Mesendoderm (in vitro differentiated cells): ENCODE measurements around the gene MORN5.

ENCODE experiments used
- DNase-seq: peaks from one replicate; pipeline ENCODE4 v3.0.0; 2013
- H2AK5ac ChIP-seq: 2 replicates; pipeline ENCODE4 v1.6.1; 2013; ENCODE audit warnings: low read length, inconsistent platforms
- H2BK120ac ChIP-seq: 2 replicates; pipeline ENCODE4 v1.6.1; 2013; ENCODE audit warnings: low read depth, mild to moderate bottlenecking, low read length, moderate library complexity, mixed read lengths
- H2BK15ac ChIP-seq: replicated peaks from 2 replicates; pipeline ENCODE4 v1.6.1; 2013; ENCODE audit warnings: low read depth, mild to moderate bottlenecking, moderate library complexity
- H2BK5ac ChIP-seq: 2 replicates; pipeline ENCODE4 v1.6.1; 2013; ENCODE audit warnings: low read length, inconsistent platforms
- H3K18ac ChIP-seq: 2 replicates; pipeline ENCODE4 v1.6.1; 2013; ENCODE audit warnings: mild to moderate bottlenecking, low read length, mixed read lengths
- H3K23ac ChIP-seq: one replicate; pipeline ENCODE4 v1.6.1; 2013; ENCODE audit warnings: low read length
- H3K27ac ChIP-seq: 2 replicates; pipeline ENCODE4 v1.5.1; 2013; ENCODE audit warnings: low read depth, mild to moderate bottlenecking, inconsistent platforms, low read length, moderate library complexity
- H3K27me3 ChIP-seq: 2 replicates; pipeline ENCODE4 v1.6.1; 2013; ENCODE audit warnings: low read length, control low read depth, mild to moderate bottlenecking, inconsistent platforms; ENCODE audit not compliant: insufficient read depth, poor library complexity
- H3K36me3 ChIP-seq: 2 replicates; pipeline ENCODE4 v1.6.1; 2013; ENCODE audit warnings: low read length, inconsistent platforms; ENCODE audit not compliant: control insufficient read depth, insufficient read depth
- H3K4ac ChIP-seq: one replicate; pipeline ENCODE4 v1.6.1; 2013; ENCODE audit warnings: low read depth, mild to moderate bottlenecking, low read length, moderate library complexity
- H3K4me1 ChIP-seq: 2 replicates; pipeline ENCODE4 v1.6.1; 2013; ENCODE audit warnings: low read depth, low read length, inconsistent platforms; ENCODE audit not compliant: control insufficient read depth
- H3K4me2 ChIP-seq: 2 replicates; pipeline ENCODE4 v1.6.1; 2013; ENCODE audit warnings: low read length
- H3K4me3 ChIP-seq: 2 replicates; pipeline ENCODE4 v1.5.1; 2013; ENCODE audit warnings: mild to moderate bottlenecking, low read length
- H3K56ac ChIP-seq: one replicate; pipeline ENCODE4 v1.6.1; 2013; ENCODE audit warnings: low read length
- H3K79me1 ChIP-seq: 2 replicates; pipeline ENCODE4 v1.6.1; 2013; ENCODE audit warnings: low read length, inconsistent platforms
- H3K79me2 ChIP-seq: 2 replicates; pipeline ENCODE4 v1.6.1; 2013; ENCODE audit warnings: mild to moderate bottlenecking, low read length; ENCODE audit not compliant: control insufficient read depth, insufficient read depth
- H3K9ac ChIP-seq: 2 replicates; pipeline ENCODE4 v1.6.1; 2013; ENCODE audit warnings: low read length, inconsistent platforms
- H4K5ac ChIP-seq: one replicate; pipeline ENCODE4 v1.6.1; 2013; ENCODE audit warnings: low read length
- H4K8ac ChIP-seq: one replicate; pipeline ENCODE4 v1.6.1; 2013; ENCODE audit warnings: low read depth, mild to moderate bottlenecking, control low read depth, low read length, moderate library complexity
- WGBS: extraction: QIAGEN DNeasy Blood & Tissue Kit; methylation state at CpG from one replicate; pipeline ENCODE4 v1.1.7; 2013; ENCODE audit warnings: low lambda C conversion rate, missing lambda C conversion rate; ENCODE audit not compliant: insufficient coverage; ENCODE audit errors: extremely low coverage; 5-methylcytosine and 5-hydroxymethylcytosine counted together

The MORN5 gene

GRCh38 chr9:122143296-122143695, 16.4 kb upstream of the MORN5 start:
- Histone ChIP-seq H2BK15ac (no peak overlapping the region), H4K5ac (no peak overlapping the region), H3K56ac (no peak overlapping the region), H3K4me1 (no peaks in the 10 kb centered on the region), H3K4me3 (no peak overlapping the region), H2BK5ac (no peak overlapping the region), H3K23ac (no peak overlapping the region), H3K27me3 (no peaks in the 10 kb centered on the region), H2AK5ac (no peak overlapping the region), H4K8ac (no peak overlapping the region), H3K79me1 (no peaks in the 10 kb centered on the region), H3K4me2 (no peak overlapping the region), H3K79me2 (no peaks in the 10 kb centered on the region), H3K36me3 (peaks cover 6% of the 10 kb centered on the region), H3K9ac (no peak overlapping the region), H2BK120ac (no peak overlapping the region), H3K27ac (no peak overlapping the region), H3K18ac (no peak overlapping the region), H3K4ac (no peak overlapping the region)
- WGBS: no CpG with 5 or more reads among the region's 1 CpG
- DNase-seq: no peak

DNA sequence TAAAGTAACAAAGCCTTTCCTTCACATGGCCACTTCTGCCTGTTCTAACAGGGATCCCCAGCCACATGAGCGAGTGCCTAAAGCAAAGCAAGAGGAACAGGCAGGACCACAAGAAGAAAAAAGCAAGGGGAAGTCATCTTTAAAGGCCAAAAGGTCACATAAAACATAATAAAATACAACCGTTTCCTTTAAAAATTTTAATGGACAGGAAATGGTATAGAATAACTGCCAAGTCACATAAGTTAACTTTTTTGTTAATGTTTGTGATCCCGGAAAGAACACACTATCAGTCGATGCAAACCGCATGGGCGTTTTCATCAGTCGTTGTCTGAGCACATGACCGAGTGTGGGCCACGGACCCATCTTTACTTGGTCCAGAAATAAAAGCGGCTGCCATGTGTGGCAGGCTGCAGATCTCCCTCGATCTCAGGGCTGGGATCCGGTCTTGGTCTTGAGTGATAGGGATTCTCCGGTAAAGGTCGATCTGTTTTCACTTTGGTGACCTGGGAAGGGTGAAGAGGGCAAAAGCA, 15.8 kb upstream of the MORN5 start:
- H3K23ac ChIP-seq: no peak overlapping the region
- H3K27ac ChIP-seq: no peak overlapping the region
- H3K79me2 ChIP-seq: no peaks in the 10 kb centered on the region
- no peak overlapping the region for H3K4me3 ChIP-seq
- no peak overlapping the region for H3K4me2 ChIP-seq
- H3K56ac ChIP-seq: no peak overlapping the region
- H3K4me1 ChIP-seq: no peaks in the 10 kb centered on the region
- no peak overlapping the region for H3K4ac ChIP-seq
- H2BK120ac ChIP-seq: no peak overlapping the region
- H4K8ac ChIP-seq: no peak overlapping the region
- peaks cover 6% of the 10 kb centered on the region for H3K36me3 ChIP-seq
- H2BK15ac ChIP-seq: no peak overlapping the region
- no peaks in the 10 kb centered on the region for H3K27me3 ChIP-seq
- WGBS: no CpG with 5 or more reads among the region's 14 CpGs
- H3K18ac ChIP-seq: no peak overlapping the region
- no peak for DNase-seq
- H3K79me1 ChIP-seq: no peaks in the 10 kb centered on the region
- H2AK5ac ChIP-seq: no peak overlapping the region
- no peak overlapping the region for H3K9ac ChIP-seq
- H4K5ac ChIP-seq: no peak overlapping the region
- no peak overlapping the region for H2BK5ac ChIP-seq

DNA sequence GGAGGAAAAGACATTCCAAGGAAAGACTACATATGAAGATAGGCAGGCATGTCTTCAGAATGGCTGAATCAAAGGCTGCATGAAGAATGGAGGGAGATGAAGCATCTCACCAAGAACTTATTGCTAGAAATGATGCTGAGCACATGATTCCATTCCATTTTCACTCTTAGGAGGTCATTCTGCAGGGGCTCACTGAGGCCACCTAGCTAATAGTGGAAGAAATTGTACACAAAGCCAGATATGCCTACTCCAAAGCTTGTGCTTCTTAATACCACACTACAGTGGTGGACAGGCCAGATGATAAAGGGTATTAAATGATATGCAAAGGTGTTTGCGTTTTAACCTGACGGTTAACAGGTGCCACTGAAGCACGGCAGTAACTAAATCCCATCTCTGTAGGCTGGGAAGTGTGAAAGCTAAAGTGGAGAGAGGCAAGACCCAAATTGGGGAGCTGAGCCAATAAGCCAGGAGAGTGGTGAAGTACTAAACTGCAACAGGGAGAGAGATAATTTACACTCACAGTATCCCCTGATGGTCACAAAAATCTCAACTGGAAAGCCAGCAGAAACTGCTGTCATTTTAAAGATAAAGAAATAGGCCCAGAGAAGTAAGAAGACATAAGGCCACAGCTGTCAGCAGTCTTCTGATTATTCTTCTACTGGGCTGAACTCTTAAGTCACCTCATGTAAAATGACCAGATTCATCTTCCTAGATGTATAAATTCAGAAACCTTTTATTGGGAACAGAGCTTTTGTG, 14.7 kb upstream of the MORN5 start:
- no peaks in the 10 kb centered on the region for H3K27me3 ChIP-seq
- no peak overlapping the region for H3K4ac ChIP-seq
- no peak overlapping the region for H3K18ac ChIP-seq
- peaks cover 6% of the 10 kb centered on the region for H3K36me3 ChIP-seq
- H3K9ac ChIP-seq: no peak overlapping the region
- H3K4me3 ChIP-seq: no peak overlapping the region
- H3K27ac ChIP-seq: no peak overlapping the region
- no peaks in the 10 kb centered on the region for H3K4me1 ChIP-seq
- H3K4me2 ChIP-seq: no peak overlapping the region
- no peak overlapping the region for H3K23ac ChIP-seq
- DNase-seq: no peak
- H3K79me2 ChIP-seq: no peaks in the 10 kb centered on the region
- no peak overlapping the region for H2BK15ac ChIP-seq
- no peak overlapping the region for H2BK5ac ChIP-seq
- H2AK5ac ChIP-seq: no peak overlapping the region
- no peak overlapping the region for H2BK120ac ChIP-seq
- WGBS: no CpG with 5 or more reads among the region's 3 CpGs
- no peak overlapping the region for H4K5ac ChIP-seq
- H4K8ac ChIP-seq: no peak overlapping the region
- H3K56ac ChIP-seq: no peak overlapping the region
- no peaks in the 10 kb centered on the region for H3K79me1 ChIP-seq

DNA sequence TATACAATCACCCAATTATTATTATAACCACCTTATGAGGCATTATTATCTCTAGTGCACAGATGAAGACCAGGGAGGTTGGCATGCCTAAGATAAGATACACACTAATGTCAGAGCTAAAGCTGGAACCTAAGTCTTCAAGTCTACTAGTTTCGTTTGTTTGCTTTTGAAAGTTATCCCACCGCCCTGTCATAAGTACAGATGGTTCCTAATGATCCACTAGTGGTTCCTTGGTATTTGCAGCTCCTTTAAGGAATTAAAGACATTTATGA, 14.2 kb upstream of the MORN5 start:
- H4K8ac ChIP-seq: no peak overlapping the region
- H4K5ac ChIP-seq: no peak overlapping the region
- H2BK15ac ChIP-seq: no peak overlapping the region
- WGBS: no CpG with 5 or more reads among the region's 2 CpGs
- no peaks in the 10 kb centered on the region for H3K4me1 ChIP-seq
- no peak overlapping the region for H3K56ac ChIP-seq
- no peak overlapping the region for H3K18ac ChIP-seq
- H2BK5ac ChIP-seq: no peak overlapping the region
- no peak overlapping the region for H3K4me3 ChIP-seq
- no peaks in the 10 kb centered on the region for H3K79me2 ChIP-seq
- DNase-seq: no peak
- no peak overlapping the region for H3K4me2 ChIP-seq
- H2AK5ac ChIP-seq: no peak overlapping the region
- no peaks in the 10 kb centered on the region for H3K27me3 ChIP-seq
- no peaks in the 10 kb centered on the region for H3K79me1 ChIP-seq
- no peak overlapping the region for H3K27ac ChIP-seq
- no peak overlapping the region for H3K4ac ChIP-seq
- H3K23ac ChIP-seq: no peak overlapping the region
- H3K36me3 ChIP-seq: peaks cover 6% of the 10 kb centered on the region
- H3K9ac ChIP-seq: no peak overlapping the region
- no peak overlapping the region for H2BK120ac ChIP-seq

GRCh38 chr9:122151267-122151828, 8.4 kb upstream of the MORN5 start:
- no peak overlapping the region for H2BK15ac ChIP-seq
- no peak for DNase-seq
- H3K79me1 ChIP-seq: peaks cover 3% of the 10 kb centered on the region
- no peaks in the 10 kb centered on the region for H3K27me3 ChIP-seq
- 100% methylated on average over 1 of the region's 4 CpGs for WGBS
- peaks cover 6% of the 10 kb centered on the region for H3K36me3 ChIP-seq
- no peak overlapping the region for H2BK120ac ChIP-seq
- H3K79me2 ChIP-seq: peaks cover 4% of the 10 kb centered on the region
- H3K18ac ChIP-seq: no peak overlapping the region
- no peak overlapping the region for H2BK5ac ChIP-seq
- no peak overlapping the region for H3K23ac ChIP-seq
- no peak overlapping the region for H4K5ac ChIP-seq
- no peaks in the 10 kb centered on the region for H3K4me1 ChIP-seq
- H4K8ac ChIP-seq: no peak overlapping the region
- no peak overlapping the region for H2AK5ac ChIP-seq
- no peak overlapping the region for H3K4ac ChIP-seq
- H3K4me2 ChIP-seq: no peak overlapping the region
- H3K9ac ChIP-seq: no peak overlapping the region
- no peak overlapping the region for H3K56ac ChIP-seq
- H3K4me3 ChIP-seq: no peak overlapping the region
- no peak overlapping the region for H3K27ac ChIP-seq

DNA sequence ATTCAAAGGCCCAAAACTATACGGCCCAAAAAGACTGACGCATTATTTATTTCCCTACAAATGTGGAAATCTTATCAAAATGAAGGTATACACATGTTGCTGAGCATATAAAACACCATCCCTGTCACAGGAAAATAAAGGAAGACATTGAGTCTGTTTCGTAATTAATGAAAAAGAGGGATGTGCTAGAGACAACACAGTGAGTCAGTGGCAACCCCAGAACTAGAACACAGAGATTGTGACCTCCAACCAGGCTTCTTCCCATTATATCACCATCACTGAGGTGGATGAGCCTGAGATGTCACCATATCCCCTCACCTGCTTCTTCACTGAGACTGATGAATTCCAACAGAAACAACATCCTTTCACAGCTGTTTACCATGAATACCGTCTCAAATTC, 3.9 kb upstream of the MORN5 start:
- H3K4me1 ChIP-seq: no peaks in the 10 kb centered on the region
- no peak overlapping the region for H3K23ac ChIP-seq
- H4K8ac ChIP-seq: no peak overlapping the region
- no peak overlapping the region for H3K4me2 ChIP-seq
- no peaks in the 10 kb centered on the region for H3K27me3 ChIP-seq
- H4K5ac ChIP-seq: no peak overlapping the region
- no peak overlapping the region for H2BK120ac ChIP-seq
- no peak overlapping the region for H3K9ac ChIP-seq
- no peak overlapping the region for H3K4me3 ChIP-seq
- no peak overlapping the region for H3K27ac ChIP-seq
- peaks cover 6% of the 10 kb centered on the region for H3K79me2 ChIP-seq
- no peak overlapping the region for H2BK5ac ChIP-seq
- no peaks in the 10 kb centered on the region for H3K36me3 ChIP-seq
- no peak overlapping the region for H2BK15ac ChIP-seq
- no peak overlapping the region for H3K4ac ChIP-seq
- peaks cover 3% of the 10 kb centered on the region for H3K79me1 ChIP-seq
- WGBS: 100% methylated on average over 1 of the region's 4 CpGs
- no peak overlapping the region for H3K18ac ChIP-seq
- no peak overlapping the region for H3K56ac ChIP-seq
- no peak overlapping the region for H2AK5ac ChIP-seq
- no peak for DNase-seq
